B cell (primary cell): ENCODE data around the gene ARGLU1. TPM values are rescaled to one million over a fixed set of nuclear protein-coding genes. Genes with fewer than 3 reads are reported as not detected.

Experiments
- ATAC-seq: fragments of 200-7000 bp; cut with Tn5 transposase; one replicate; pipeline ENCODE4 v1.10.0; 2021; ENCODE audit warnings: low read depth, mild to moderate bottlenecking, moderate number of reproducible peaks, moderate library complexity
- CTCF ChIA-PET: fragments of 350-600 bp; sonication (Branson Sonifier 250); formaldehyde crosslinking; loops from one replicate; lab custom pipeline; 2021; ENCODE audit warnings: antibody characterized with exemption, inconsistent platforms; lab: Charles Lee
- POLR2A ChIA-PET: fragments of 350-600 bp; sonication (Branson Sonifier 250); formaldehyde crosslinking; loops from one replicate; lab custom pipeline; 2021; ENCODE audit warnings: antibody characterized with exemption; lab: Charles Lee
- DNase-seq: peaks from one replicate; pipeline ENCODE4 v3.0.0; 2013
- H2AFZ ChIP-seq: 2 replicates; pipeline ENCODE4 v1.6.1; 2012; ENCODE audit warnings: mild to moderate bottlenecking, low read depth, low read length; ENCODE audit not compliant: insufficient read depth, poor library complexity, severe bottlenecking
- H3K27ac ChIP-seq, 2 donors: 1 replicate in 1 of 2; 2 replicates in 1 of 2; pipeline ENCODE4 v1.5.1; 2012 to 2013; ENCODE audit warnings: low read length in 2 of 2, mild to moderate bottlenecking in 2 of 2, moderate library complexity in 1 of 2
- H3K27me3 ChIP-seq, 4 experiments: fragments of 200-600 bp in 1 of 4; sonication (generic) in 1 of 4; replicated peaks in 1 of 4; 1 replicate in 2 of 4; 2 replicates in 2 of 4; pipeline versions ENCODE4 v1.6.1 to v1.7.0; 2013 to 2016; ENCODE audit warnings: low read length in 3 of 4, mild to moderate bottlenecking in 2 of 4, mixed read lengths in 1 of 4, moderate library complexity in 1 of 4; ENCODE audit not compliant: insufficient read depth in 4 of 4, control insufficient read depth in 3 of 4; ENCODE audit errors: control extremely low read depth in 1 of 4
- H3K36me3 ChIP-seq, 2 experiments: replicated peaks in 1 of 2; 1 replicate in 1 of 2; 2 replicates in 1 of 2; pipeline versions ENCODE4 v1.6.1 to v1.7.1; 2013; ENCODE audit warnings: low read length in 1 of 2; ENCODE audit not compliant: insufficient read depth in 2 of 2, control insufficient read depth in 1 of 2; ENCODE audit errors: control extremely low read depth in 1 of 2, extremely low read depth in 1 of 2
- H3K4me1 ChIP-seq, 2 donors: fragments of 200-600 bp in 1 of 2; sonication (generic) in 1 of 2; 1 replicate in 1 of 2; 2 replicates in 1 of 2; pipeline versions ENCODE4 v1.5.1 to v1.6.1; 2013 to 2017; ENCODE audit warnings: low read length in 2 of 2; ENCODE audit not compliant: control insufficient read depth in 2 of 2, insufficient read depth in 2 of 2
- H3K4me2 ChIP-seq: replicated peaks from 2 replicates; pipeline ENCODE3; 2012; ENCODE audit warnings: mild to moderate bottlenecking, low read depth, low read length; ENCODE audit not compliant: poor library complexity, severe bottlenecking
- H3K4me3 ChIP-seq, 5 experiments: fragments of 200-600 bp in 1 of 5; sonication (generic) in 1 of 5; 1 replicate in 3 of 5; 2 replicates in 2 of 5; pipeline versions ENCODE4 v1.5.1 to v1.7.0; 2011 to 2016; ENCODE audit warnings: low read length in 4 of 5, mild to moderate bottlenecking in 4 of 5, low read depth in 2 of 5, control low read depth in 1 of 5, moderate library complexity in 1 of 5; ENCODE audit not compliant: insufficient read depth in 1 of 5; ENCODE audit errors: control extremely low read depth in 1 of 5, extremely low read depth in 1 of 5
- H3K79me2 ChIP-seq: fragments of 200-600 bp; sonication (generic); one replicate; pipeline ENCODE4 v1.6.0; 2016; ENCODE audit warnings: low read length; ENCODE audit not compliant: control insufficient read depth, insufficient read depth
- H3K9ac ChIP-seq: fragments of 200-600 bp; sonication (generic); 2 replicates; pipeline ENCODE4 v1.6.1; 2017; ENCODE audit warnings: mild to moderate bottlenecking, low read length, moderate library complexity
- H3K9me3 ChIP-seq, 3 donors: one replicate each; pipeline versions ENCODE4 v1.6.1 to v1.7.1; 2013; ENCODE audit warnings: low read length in 2 of 3; ENCODE audit not compliant: control insufficient read depth in 2 of 3, insufficient read depth in 1 of 3; ENCODE audit errors: control extremely low read depth in 1 of 3
- H4K20me1 ChIP-seq: 2 replicates; pipeline ENCODE4 v1.6.0; 2012; ENCODE audit warnings: mild to moderate bottlenecking, low read length; ENCODE audit not compliant: insufficient read depth, control insufficient read depth, poor library complexity, severe bottlenecking
- H3K27ac Mint-ChIP-seq: one replicate; pipeline ENCODE4 v1.8.0; 2021; ENCODE audit warnings: mixed read lengths
- H3K27me3 Mint-ChIP-seq: one replicate; pipeline ENCODE4 v1.8.0; 2021; ENCODE audit warnings: mixed read lengths
- H3K4me1 Mint-ChIP-seq: one replicate; pipeline ENCODE4 v1.8.0; 2021; ENCODE audit warnings: mixed read lengths
- H3K4me3 Mint-ChIP-seq: one replicate; pipeline ENCODE4 v1.8.0; 2021; ENCODE audit warnings: mixed read lengths
- H3K9me3 Mint-ChIP-seq: one replicate; pipeline ENCODE4 v1.8.0; 2022; ENCODE audit warnings: mixed read lengths; ENCODE audit not compliant: insufficient read depth
- EZH2 ChIP-seq: IDR thresholded peaks from 2 replicates; pipeline ENCODE4 v1.6.1; 2012; ENCODE audit warnings: borderline replicate concordance, low read depth, mild to moderate bottlenecking, moderate library complexity, low read length; ENCODE audit not compliant: insufficient read depth, poor library complexity, severe bottlenecking
- WGBS: methylation state at CpG from one replicate; pipeline ENCODE4 v1.1.5; 2013; ENCODE audit warnings: missing lambda C conversion rate; ENCODE audit not compliant: insufficient coverage; 5-methylcytosine and 5-hydroxymethylcytosine counted together
- intact Hi-C: fragments of 100-400 bp; cut with micrococcal nuclease; formaldehyde crosslinking; loops from one replicate; pipeline ENCODE4 v1.10.0; 2022
- polyA plus RNA-seq: library from polyadenylated mRNA; depleted of rRNA; stranded (reverse); fragments of >200 nt; gene quantifications from 2 replicates; pipeline ENCODE4 v1.2.3, GENCODE V29; 2012
- total RNA-seq, 2 donors: library from RNA; stranded (reverse); fragments of 120-200 nt in 1 of 2; gene quantifications; 1 replicate in 1 of 2; 2 replicates in 1 of 2; pipeline versions ENCODE4 v1.2.3 to v1.2.4, GENCODE V29; 2013 to 2022
- TF ChIP-seq, protein P1 (sequence below): fragments of 200-600 bp; IDR thresholded peaks from one replicate; pipeline ENCODE4 v1.8.0; 2022; ENCODE audit warnings: antibody characterized with exemption, mild to moderate bottlenecking

The ARGLU1 gene
- total and polyA plus RNA-seq, 2 donors (not counting 1 experiment from before 2014, with no cell fraction given) = 170 to 261 TPM

DNA sequence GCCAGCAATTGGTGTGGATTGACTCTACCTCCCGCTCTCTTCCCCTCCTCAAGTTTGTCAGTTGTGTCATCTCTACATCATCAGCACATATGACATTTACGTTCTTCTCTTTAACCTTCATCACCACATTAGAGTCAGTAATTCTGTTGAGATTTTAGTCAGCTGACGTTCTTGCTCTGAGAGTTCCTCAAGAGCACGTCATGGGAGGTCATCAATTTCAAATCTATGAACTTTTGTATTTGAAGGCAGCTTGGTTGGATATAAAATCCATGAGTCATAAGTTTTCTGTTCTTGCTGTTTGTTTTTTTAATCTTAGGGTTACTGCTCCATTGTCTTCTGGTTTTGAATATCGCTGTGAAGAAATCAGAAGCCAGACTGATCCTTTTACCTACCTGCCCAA is 21.8 kb upstream of the ARGLU1 start:
- ATAC-seq (no peak), DNase-seq (no peak)
- Histone ChIP-seq H3K4me1 (no peaks in the 10 kb centered on the region), H3K9me3 (peaks cover 1 to 23% (median 12%) of the 10 kb centered on the region in 3 donors), H3K9ac (no peak overlapping the region), H2AFZ (no peak overlapping the region), H3K36me3 (no peaks in the 10 kb centered on the region), H3K4me2 (no peak overlapping the region), H3K79me2 (no peaks in the 10 kb centered on the region), H4K20me1 (no peaks in the 10 kb centered on the region), H3K4me3 (no peak overlapping the region), H3K27me3 (no peaks in the 10 kb centered on the region), H3K27ac (no peak overlapping the region)
- intact Hi-C loops = no loop called here
- Mint-ChIP-seq H3K27me3 (peaks cover 18% of the 10 kb centered on the region), H3K27ac (no peak overlapping the region), H3K4me3 (no peak overlapping the region), H3K4me1 (no peaks in the 10 kb centered on the region), H3K9me3 (peaks cover 10% of the 10 kb centered on the region)
- CTCF ChIA-PET = no interaction called here
- TF ChIP-seq, protein P1, sequence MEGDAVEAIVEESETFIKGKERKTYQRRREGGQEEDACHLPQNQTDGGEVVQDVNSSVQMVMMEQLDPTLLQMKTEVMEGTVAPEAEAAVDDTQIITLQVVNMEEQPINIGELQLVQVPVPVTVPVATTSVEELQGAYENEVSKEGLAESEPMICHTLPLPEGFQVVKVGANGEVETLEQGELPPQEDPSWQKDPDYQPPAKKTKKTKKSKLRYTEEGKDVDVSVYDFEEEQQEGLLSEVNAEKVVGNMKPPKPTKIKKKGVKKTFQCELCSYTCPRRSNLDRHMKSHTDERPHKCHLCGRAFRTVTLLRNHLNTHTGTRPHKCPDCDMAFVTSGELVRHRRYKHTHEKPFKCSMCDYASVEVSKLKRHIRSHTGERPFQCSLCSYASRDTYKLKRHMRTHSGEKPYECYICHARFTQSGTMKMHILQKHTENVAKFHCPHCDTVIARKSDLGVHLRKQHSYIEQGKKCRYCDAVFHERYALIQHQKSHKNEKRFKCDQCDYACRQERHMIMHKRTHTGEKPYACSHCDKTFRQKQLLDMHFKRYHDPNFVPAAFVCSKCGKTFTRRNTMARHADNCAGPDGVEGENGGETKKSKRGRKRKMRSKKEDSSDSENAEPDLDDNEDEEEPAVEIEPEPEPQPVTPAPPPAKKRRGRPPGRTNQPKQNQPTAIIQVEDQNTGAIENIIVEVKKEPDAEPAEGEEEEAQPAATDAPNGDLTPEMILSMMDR = no peak
- no peak for TF ChIP-seq EZH2
- WGBS = 97% methylated on average over 3 of the region's 5 CpGs
- POLR2A ChIA-PET = no interaction called here

DNA sequence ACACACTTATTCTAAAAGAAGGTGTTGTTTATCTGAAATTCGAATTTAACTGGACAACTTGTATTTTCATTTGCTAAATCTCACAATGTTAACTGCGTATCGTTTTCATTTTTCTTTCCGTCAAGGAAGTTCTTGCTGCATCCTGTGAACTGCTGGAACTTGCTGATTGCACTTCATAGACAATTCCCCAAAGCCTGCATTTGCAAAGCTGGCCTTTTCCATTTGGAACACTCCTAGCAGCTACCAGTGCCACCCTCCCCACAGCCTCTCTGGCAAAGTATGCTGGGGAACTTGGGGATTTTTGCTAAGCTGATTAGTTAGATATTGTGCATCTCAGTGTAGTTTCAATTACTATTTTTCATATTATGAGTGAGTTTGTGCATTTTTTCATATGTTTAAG is 20.4 kb upstream of the ARGLU1 start:
- Mint-ChIP-seq H3K9me3 (peaks cover 14% of the 10 kb centered on the region), H3K27me3 (peaks cover 18% of the 10 kb centered on the region), H3K4me3 (no peak overlapping the region), H3K4me1 (no peaks in the 10 kb centered on the region), H3K27ac (no peak overlapping the region)
- H3K4me3 ChIP-seq = no peak overlapping the region
- H3K9ac ChIP-seq = no peak overlapping the region
- ATAC-seq (no peak), DNase-seq (no peak)
- H3K4me1 ChIP-seq = no peaks in the 10 kb centered on the region
- H2AFZ ChIP-seq = no peak overlapping the region
- no peaks in the 10 kb centered on the region for H3K27me3 ChIP-seq
- H3K36me3 ChIP-seq = no peaks in the 10 kb centered on the region
- TF ChIP-seq, protein P1 = no peak
- no peak for TF ChIP-seq EZH2
- H3K27ac ChIP-seq = no peak overlapping the region
- no peaks in the 10 kb centered on the region for H3K79me2 ChIP-seq
- no peak overlapping the region for H3K4me2 ChIP-seq
- ChIA-PET POLR2A (no interaction called here), CTCF (no interaction called here)
- intact Hi-C loops = no loop called here
- peaks cover 1 to 28% (median 12%) of the 10 kb centered on the region in 3 donors for H3K9me3 ChIP-seq
- no peaks in the 10 kb centered on the region for H4K20me1 ChIP-seq
- 100% methylated on average over 3 of the region's 4 CpGs for WGBS
